Mammary epithelial cell (primary cell): Measurements from ENCODE around the gene DDN.

Experiments
- EZH2 ChIP-seq: IDR thresholded peaks from 2 replicates; pipeline ENCODE4 v1.6.1; 2012; ENCODE audit warnings: low read length, inconsistent platforms, borderline replicate concordance
- TF ChIP-seq, protein P1 (sequence below), 2 donors: IDR thresholded peaks in 1 of 2; conservative IDR thresholded peaks in 1 of 2; 2 replicates each; pipeline ENCODE4 v1.5.1; 2011 to 2012; ENCODE audit warnings: inconsistent platforms in 2 of 2, low read length in 2 of 2, mild to moderate bottlenecking in 2 of 2, control low read depth in 1 of 2, low read depth in 1 of 2; ENCODE audit not compliant: insufficient read depth in 1 of 2; ENCODE audit errors: extremely low read depth in 1 of 2

DNA sequence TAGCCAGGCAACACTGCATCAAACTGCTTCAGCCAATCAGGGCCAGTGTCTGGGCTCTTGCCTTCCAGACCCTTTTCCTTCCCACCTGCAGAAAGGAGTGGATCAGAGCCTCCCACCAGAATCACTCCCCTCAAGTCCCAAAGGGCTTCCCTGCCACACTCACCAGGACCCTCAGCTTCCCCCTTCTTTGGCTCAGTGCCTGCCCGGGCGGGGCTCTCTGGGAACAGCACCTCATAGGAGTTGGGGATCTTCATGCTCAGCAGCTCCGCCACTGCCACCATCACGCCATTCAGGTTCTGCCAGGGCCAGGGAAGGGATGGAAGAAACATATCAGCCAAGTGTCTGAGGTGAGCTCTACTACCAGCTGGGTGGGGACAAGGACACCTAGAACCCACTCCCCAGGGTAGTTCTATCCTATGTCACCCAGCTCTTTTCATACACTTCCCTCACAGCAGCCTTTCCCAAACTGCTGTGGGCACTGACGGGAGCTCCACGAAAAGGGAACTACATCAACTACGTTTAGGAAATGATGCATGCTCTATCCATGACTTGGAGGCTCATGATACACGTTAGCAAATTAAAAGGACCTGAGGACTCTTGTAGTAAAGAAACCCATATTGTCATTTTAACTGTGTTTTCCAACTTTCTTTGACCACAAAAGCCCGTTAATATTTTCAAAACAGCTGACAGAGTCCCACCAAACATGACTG lies 28.8 kb upstream of the DDN start:
- TF ChIP-seq, protein P1, sequence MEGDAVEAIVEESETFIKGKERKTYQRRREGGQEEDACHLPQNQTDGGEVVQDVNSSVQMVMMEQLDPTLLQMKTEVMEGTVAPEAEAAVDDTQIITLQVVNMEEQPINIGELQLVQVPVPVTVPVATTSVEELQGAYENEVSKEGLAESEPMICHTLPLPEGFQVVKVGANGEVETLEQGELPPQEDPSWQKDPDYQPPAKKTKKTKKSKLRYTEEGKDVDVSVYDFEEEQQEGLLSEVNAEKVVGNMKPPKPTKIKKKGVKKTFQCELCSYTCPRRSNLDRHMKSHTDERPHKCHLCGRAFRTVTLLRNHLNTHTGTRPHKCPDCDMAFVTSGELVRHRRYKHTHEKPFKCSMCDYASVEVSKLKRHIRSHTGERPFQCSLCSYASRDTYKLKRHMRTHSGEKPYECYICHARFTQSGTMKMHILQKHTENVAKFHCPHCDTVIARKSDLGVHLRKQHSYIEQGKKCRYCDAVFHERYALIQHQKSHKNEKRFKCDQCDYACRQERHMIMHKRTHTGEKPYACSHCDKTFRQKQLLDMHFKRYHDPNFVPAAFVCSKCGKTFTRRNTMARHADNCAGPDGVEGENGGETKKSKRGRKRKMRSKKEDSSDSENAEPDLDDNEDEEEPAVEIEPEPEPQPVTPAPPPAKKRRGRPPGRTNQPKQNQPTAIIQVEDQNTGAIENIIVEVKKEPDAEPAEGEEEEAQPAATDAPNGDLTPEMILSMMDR (conservative IDR thresholded peaks at IDR 0.05 in 1 of 2, IDR thresholded peaks at IDR 0.05 in 1 of 2; ENCODE audit: extremely low read depth in 1 of 2, insufficient read depth in 1 of 2, low read depth in 1 of 2, low read length in 2 of 2): no peak
- TF ChIP-seq EZH2: no peak
